ENCODE data around the gene MYL12A.
A peak's percentile ranks its signal among the peaks of the same experiment; 100 is the strongest.

The MYL12A gene

DNA sequence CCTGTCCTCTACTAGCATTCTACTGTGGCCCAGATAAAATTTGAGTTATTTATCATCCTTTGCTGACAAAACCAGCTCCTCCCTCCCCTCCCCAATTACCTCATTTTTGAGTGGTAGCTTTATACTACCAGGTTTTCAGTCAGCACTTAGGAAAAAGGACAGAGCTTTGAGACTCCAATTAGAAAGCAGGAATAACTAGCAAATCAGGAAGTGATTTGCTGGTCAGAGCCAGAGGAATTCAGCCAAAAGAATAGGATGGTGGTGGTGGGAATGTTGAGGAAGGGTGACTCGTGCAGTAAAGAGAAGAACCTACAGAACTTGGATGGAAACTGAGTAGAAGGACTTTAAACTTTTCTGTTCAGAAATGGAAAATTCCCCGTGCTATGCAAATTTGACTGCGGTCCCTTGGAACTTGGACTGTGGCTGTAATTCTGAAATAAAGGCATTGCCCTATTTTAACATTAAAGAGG lies 18.0 kb downstream of the MYL12A start:
- no peak overlapping the region for H2AFZ ChIP-seq (ENCODE audit: low read length)
- H3K9ac ChIP-seq (ENCODE audit: low read length) = peak overlapping the region; percentile 45
- H3F3A ChIP-seq (ENCODE audit: insufficient read depth, low read length) = no peaks in the 10 kb centered on the region
- no peaks in the 10 kb centered on the region for H3K36me3 ChIP-seq (ENCODE audit: insufficient read depth, low read length)
- H3K9me3 ChIP-seq (ENCODE audit: low read length) = no peaks in the 10 kb centered on the region
- H3K4me3 ChIP-seq (ENCODE audit: low read depth, low read length, poor library complexity, severe bottlenecking) = peak overlapping the region; percentile 45
- no peaks in the 10 kb centered on the region for H3K27me3 ChIP-seq (ENCODE audit: insufficient read depth, low read length)
- no peaks in the 10 kb centered on the region for H4K20me1 ChIP-seq (ENCODE audit: insufficient read depth, low read length)
- peak overlapping the region; percentile 68 for H3K4me2 ChIP-seq (ENCODE audit: low read length)
- peaks cover 79% of the 10 kb centered on the region for H3K79me2 ChIP-seq (ENCODE audit: insufficient read depth, low read length)
- TF ChIP-seq, protein P1, sequence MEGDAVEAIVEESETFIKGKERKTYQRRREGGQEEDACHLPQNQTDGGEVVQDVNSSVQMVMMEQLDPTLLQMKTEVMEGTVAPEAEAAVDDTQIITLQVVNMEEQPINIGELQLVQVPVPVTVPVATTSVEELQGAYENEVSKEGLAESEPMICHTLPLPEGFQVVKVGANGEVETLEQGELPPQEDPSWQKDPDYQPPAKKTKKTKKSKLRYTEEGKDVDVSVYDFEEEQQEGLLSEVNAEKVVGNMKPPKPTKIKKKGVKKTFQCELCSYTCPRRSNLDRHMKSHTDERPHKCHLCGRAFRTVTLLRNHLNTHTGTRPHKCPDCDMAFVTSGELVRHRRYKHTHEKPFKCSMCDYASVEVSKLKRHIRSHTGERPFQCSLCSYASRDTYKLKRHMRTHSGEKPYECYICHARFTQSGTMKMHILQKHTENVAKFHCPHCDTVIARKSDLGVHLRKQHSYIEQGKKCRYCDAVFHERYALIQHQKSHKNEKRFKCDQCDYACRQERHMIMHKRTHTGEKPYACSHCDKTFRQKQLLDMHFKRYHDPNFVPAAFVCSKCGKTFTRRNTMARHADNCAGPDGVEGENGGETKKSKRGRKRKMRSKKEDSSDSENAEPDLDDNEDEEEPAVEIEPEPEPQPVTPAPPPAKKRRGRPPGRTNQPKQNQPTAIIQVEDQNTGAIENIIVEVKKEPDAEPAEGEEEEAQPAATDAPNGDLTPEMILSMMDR (IDR thresholded peaks at IDR 0.05; ENCODE audit: low read length) = no peak
- no peak for TF ChIP-seq EZH2 (IDR thresholded peaks at IDR 0.05; ENCODE audit: borderline replicate concordance, low read length)
- no peaks in the 10 kb centered on the region for H3K9me2 ChIP-seq (ENCODE audit: low read depth, low read length)
- H3K27ac ChIP-seq (ENCODE audit: low read depth, low read length, poor library complexity, severe bottlenecking) = peak overlapping the region; percentile 75
- peaks cover 49% of the 10 kb centered on the region for H3K4me1 ChIP-seq (ENCODE audit: insufficient read depth, low read length, severe bottlenecking)

GRCh38 chr18:3266062-3266608 lies 18.5 kb downstream of the MYL12A start:
- Histone ChIP-seq H3K79me2 (ENCODE audit: insufficient read depth, low read length) (peaks cover 85% of the 10 kb centered on the region), H2AFZ (ENCODE audit: low read length) (no peak overlapping the region), H3K4me3 (ENCODE audit: low read depth, low read length, poor library complexity, severe bottlenecking) (peak overlapping the region; percentile 45), H3K27ac (ENCODE audit: low read depth, low read length, poor library complexity, severe bottlenecking) (peak overlapping the region; percentile 75), H3F3A (ENCODE audit: insufficient read depth, low read length) (no peaks in the 10 kb centered on the region), H4K20me1 (ENCODE audit: insufficient read depth, low read length) (no peaks in the 10 kb centered on the region), H3K4me1 (ENCODE audit: insufficient read depth, low read length, severe bottlenecking) (peaks cover 44% of the 10 kb centered on the region), H3K9ac (ENCODE audit: low read length) (no peak overlapping the region), H3K4me2 (ENCODE audit: low read length) (peak overlapping the region; percentile 68), H3K9me2 (ENCODE audit: low read depth, low read length) (no peaks in the 10 kb centered on the region), H3K27me3 (ENCODE audit: insufficient read depth, low read length) (no peaks in the 10 kb centered on the region), H3K9me3 (ENCODE audit: low read length) (no peaks in the 10 kb centered on the region), H3K36me3 (ENCODE audit: insufficient read depth, low read length) (no peaks in the 10 kb centered on the region)
- TF ChIP-seq, protein P1 (IDR thresholded peaks at IDR 0.05; ENCODE audit: low read length) = no peak
- TF ChIP-seq EZH2 (IDR thresholded peaks at IDR 0.05; ENCODE audit: borderline replicate concordance, low read length) = no peak

DNA sequence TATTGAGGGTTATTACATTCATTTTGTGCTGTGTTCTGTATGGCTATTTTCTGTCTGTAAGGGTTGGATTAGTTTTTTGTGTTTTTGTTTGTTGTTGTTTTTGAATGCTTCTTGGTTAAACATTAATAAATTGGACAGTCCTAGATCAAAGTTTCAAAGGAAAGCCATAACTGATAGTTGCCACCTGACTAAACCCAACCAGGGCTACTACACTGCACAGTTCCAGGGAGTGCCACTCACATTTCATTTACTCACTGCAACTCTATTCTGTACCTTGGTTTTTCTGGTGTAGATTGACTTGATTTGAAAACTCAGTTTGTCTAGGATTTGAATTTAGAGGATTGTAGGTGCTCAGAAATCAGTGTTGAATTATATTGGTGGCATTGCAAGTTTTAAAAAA lies 20.7 kb downstream of the MYL12A start:
- Histone ChIP-seq H3K9me3 (ENCODE audit: low read length) (no peaks in the 10 kb centered on the region), H2AFZ (ENCODE audit: low read length) (no peak overlapping the region), H3K36me3 (ENCODE audit: insufficient read depth, low read length) (no peaks in the 10 kb centered on the region), H3K4me2 (ENCODE audit: low read length) (no peak overlapping the region), H3K9me2 (ENCODE audit: low read depth, low read length) (no peaks in the 10 kb centered on the region), H3F3A (ENCODE audit: insufficient read depth, low read length) (no peaks in the 10 kb centered on the region), H3K27me3 (ENCODE audit: insufficient read depth, low read length) (no peaks in the 10 kb centered on the region), H4K20me1 (ENCODE audit: insufficient read depth, low read length) (no peaks in the 10 kb centered on the region), H3K9ac (ENCODE audit: low read length) (no peak overlapping the region), H3K79me2 (ENCODE audit: insufficient read depth, low read length) (peaks cover 86% of the 10 kb centered on the region), H3K27ac (ENCODE audit: low read depth, low read length, poor library complexity, severe bottlenecking) (no peak overlapping the region), H3K4me3 (ENCODE audit: low read depth, low read length, poor library complexity, severe bottlenecking) (no peak overlapping the region), H3K4me1 (ENCODE audit: insufficient read depth, low read length, severe bottlenecking) (peaks cover 40% of the 10 kb centered on the region)
- TF ChIP-seq, protein P1 (IDR thresholded peaks at IDR 0.05; ENCODE audit: low read length) = no peak
- no peak for TF ChIP-seq EZH2 (IDR thresholded peaks at IDR 0.05; ENCODE audit: borderline replicate concordance, low read length)

Measured in OCI-LY1 (cell line).